ENCODE measurements around the gene CYFIP2. TPM values are rescaled to one million over a fixed set of nuclear protein-coding genes. Genes with fewer than 3 reads are reported as not detected.

The CYFIP2 gene
- total RNA-seq, 1 experiment from 2014 or later: 74.7 TPM

- Histone ChIP-seq H3K4me1 (ENCODE audit: insufficient read depth, low read length) (no peaks in the 10 kb centered on the region), H2AFZ (ENCODE audit: low read length) (no peak overlapping the region), H4K91ac (ENCODE audit: insufficient read length, low read depth, low read length) (no peak overlapping the region), H2BK15ac (ENCODE audit: low read depth, low read length) (no peak overlapping the region), H3K4me2 (ENCODE audit: insufficient read depth, insufficient read length, low read length) (no peak overlapping the region), H4K5ac (ENCODE audit: insufficient read length, low read depth, low read length) (no peak overlapping the region), H4K20me1 (ENCODE audit: control insufficient read depth, insufficient read depth, insufficient read length) (no peaks in the 10 kb centered on the region), H3K18ac (ENCODE audit: insufficient read length, low read depth, low read length) (no peak overlapping the region), H3K79me1 (ENCODE audit: insufficient read depth, low read depth, low read length, poor library complexity, severe bottlenecking) (peaks cover 3% of the 10 kb centered on the region), H3K27me3 (ENCODE audit: insufficient read depth, low read length) (no peaks in the 10 kb centered on the region), H2BK12ac (ENCODE audit: insufficient read length, low read depth, low read length) (no peak overlapping the region), H2AK5ac (ENCODE audit: insufficient read length, low read length) (no peak overlapping the region), H2BK20ac (ENCODE audit: low read depth, low read length, poor library complexity, severe bottlenecking) (no peak overlapping the region), H4K8ac (replicated peaks; ENCODE audit: insufficient read length, low read depth, low read length) (no peak overlapping the region), H3K4ac (ENCODE audit: low read depth, low read length) (no peak overlapping the region), H2BK120ac (ENCODE audit: low read depth, low read length, poor library complexity, severe bottlenecking) (no peak overlapping the region), H3K23me2 (ENCODE audit: insufficient read length, low read depth, low read length, poor library complexity, severe bottlenecking) (no peaks in the 10 kb centered on the region), H2BK5ac (ENCODE audit: insufficient read length, low read length) (no peak overlapping the region), H3K27ac (ENCODE audit: insufficient read length, low read depth, low read length) (no peak overlapping the region), H3T11ph (ENCODE audit: low read length) (no peak overlapping the region), H3K56ac (ENCODE audit: insufficient read length, low read depth, low read length) (no peak overlapping the region), H3K9me3 (ENCODE audit: control insufficient read depth, low read depth, low read length) (no peaks in the 10 kb centered on the region), H3K79me2 (ENCODE audit: insufficient read depth, low read length) (peaks cover 2% of the 10 kb centered on the region; the same call in 1 of the 2 replicates), H3K14ac (ENCODE audit: insufficient read depth, low read length) (no peak overlapping the region), H3K23ac (ENCODE audit: insufficient read length, low read depth, low read length) (no peak overlapping the region), H3K9ac (ENCODE audit: extremely low read depth, insufficient read length, low read length) (no peak overlapping the region)
- Mint-ChIP-seq H3K27ac (no peak overlapping the region), H3K4me1 (peaks cover 9 to 17% of the 10 kb centered on the region in 2 experiments; a peak in 3 of 4 replicates), H3K9me3 (no peaks in the 10 kb centered on the region), H3K27me3 (ENCODE audit: low read depth) (no peaks in the 10 kb centered on the region), H3K36me3 (ENCODE audit: insufficient read depth in 1 of 3, low read depth in 3 of 3) (peaks cover 0 to 9% (median 1%) of the 10 kb centered on the region in 3 experiments; a peak in 4 of 7 replicates), H3K4me3 (no peak overlapping the region)
- no peak for DNase-seq
- no peak for TF ChIP-seq CTCF (conservative IDR thresholded peaks at IDR 0.05)
These were observed 16.2 kb downstream of the CYFIP2 start for GRCh38 chr5:157282150-157282549.
